Fibroblast of villous mesenchyme (primary cell): Measurements from ENCODE around the gene ANKFN1. TPM values are rescaled to one million over a fixed set of nuclear protein-coding genes. Genes with fewer than 3 reads are reported as not detected.

Experiments
- DNase-seq: peaks from one replicate; pipeline ENCODE4 v3.0.0-alpha.2; 2010; ENCODE audit warnings: low read depth
- H3K4me3 ChIP-seq: 2 replicates; pipeline ENCODE4 v1.5.1; 2011; ENCODE audit warnings: low read depth, mild to moderate bottlenecking, low read length
- total RNA-seq: library from RNA; depleted of rRNA; stranded (reverse); fragments of >200 nt; gene quantifications from 2 replicates; pipeline ENCODE4 v1.2.3, GENCODE V29; 2012
- TF ChIP-seq, protein P1 (sequence below): IDR thresholded peaks from 2 replicates; pipeline ENCODE4 v1.5.1; 2012; ENCODE audit warnings: low read depth, mild to moderate bottlenecking, low read length; ENCODE audit not compliant: insufficient read depth

The ANKFN1 gene
- total RNA-seq, 1 donor: under 0.01 TPM

DNA sequence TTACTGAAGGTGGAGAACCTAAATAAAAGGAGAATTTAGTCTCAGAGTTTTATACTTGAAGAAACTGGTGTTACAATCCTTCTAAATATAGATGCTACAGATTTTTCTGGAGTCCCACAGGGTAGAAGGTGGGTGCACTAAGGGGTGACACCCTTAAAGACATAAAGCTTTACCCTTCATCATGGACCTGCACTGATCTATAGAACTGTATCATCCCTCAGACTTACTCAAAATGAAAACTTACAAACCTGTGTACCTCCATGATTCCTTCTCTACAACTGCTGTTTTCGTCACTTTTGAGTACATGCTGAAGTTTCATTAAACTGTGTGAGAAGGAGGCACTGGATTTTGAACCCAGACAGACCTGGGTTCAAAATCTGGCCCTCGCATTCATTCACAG lies 270.7 kb downstream of the ANKFN1 start:
- TF ChIP-seq, protein P1, sequence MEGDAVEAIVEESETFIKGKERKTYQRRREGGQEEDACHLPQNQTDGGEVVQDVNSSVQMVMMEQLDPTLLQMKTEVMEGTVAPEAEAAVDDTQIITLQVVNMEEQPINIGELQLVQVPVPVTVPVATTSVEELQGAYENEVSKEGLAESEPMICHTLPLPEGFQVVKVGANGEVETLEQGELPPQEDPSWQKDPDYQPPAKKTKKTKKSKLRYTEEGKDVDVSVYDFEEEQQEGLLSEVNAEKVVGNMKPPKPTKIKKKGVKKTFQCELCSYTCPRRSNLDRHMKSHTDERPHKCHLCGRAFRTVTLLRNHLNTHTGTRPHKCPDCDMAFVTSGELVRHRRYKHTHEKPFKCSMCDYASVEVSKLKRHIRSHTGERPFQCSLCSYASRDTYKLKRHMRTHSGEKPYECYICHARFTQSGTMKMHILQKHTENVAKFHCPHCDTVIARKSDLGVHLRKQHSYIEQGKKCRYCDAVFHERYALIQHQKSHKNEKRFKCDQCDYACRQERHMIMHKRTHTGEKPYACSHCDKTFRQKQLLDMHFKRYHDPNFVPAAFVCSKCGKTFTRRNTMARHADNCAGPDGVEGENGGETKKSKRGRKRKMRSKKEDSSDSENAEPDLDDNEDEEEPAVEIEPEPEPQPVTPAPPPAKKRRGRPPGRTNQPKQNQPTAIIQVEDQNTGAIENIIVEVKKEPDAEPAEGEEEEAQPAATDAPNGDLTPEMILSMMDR: no peak
- DNase-seq: no peak
- no peak overlapping the region for H3K4me3 ChIP-seq

DNA sequence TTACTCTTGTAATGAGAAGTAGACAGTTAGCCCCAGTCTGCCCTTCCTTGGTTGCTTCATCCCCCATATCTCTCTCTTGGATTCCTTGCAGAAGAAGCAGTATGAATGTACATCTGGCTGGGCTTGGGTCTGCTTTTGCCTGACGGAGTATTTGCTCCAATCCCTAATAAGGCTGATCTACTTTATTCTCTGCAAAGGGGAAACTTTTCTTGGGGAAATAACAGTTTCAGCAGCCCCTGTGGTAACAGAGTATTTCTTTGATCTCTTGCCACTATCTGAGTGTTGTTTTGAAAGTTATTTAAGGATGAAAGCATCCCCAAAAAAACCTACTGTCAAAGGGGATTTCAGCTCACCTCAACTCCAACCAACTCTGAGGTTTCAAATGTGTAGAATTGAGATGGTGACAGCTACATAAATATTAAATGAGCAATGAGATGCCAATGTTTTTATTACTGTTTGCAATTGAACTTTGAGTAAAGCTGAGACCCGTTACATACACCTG lies 271.3 kb downstream of the ANKFN1 start:
- TF ChIP-seq, protein P1: no peak
- no peak overlapping the region for H3K4me3 ChIP-seq
- no peak for DNase-seq

DNA sequence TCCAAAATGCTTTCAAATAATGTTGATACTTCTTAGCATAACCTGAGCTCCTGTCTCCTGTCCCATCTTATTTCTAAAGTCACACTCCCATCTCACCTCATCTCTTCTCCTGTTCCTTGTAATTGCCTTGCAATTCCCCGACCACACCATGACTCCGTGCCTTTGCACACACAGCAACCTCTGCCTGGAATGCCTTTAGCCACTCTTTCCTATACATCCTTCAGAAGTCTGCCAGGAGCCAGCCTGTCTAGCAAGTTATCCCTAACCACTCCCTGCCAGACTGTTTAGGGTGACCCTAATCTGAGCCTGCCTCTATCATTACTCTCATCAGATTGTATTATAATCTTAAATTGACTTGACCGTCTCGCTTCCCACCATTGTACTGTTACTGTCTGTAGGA lies 272.2 kb downstream of the ANKFN1 start:
- TF ChIP-seq, protein P1: no peak
- no peak overlapping the region for H3K4me3 ChIP-seq

DNA sequence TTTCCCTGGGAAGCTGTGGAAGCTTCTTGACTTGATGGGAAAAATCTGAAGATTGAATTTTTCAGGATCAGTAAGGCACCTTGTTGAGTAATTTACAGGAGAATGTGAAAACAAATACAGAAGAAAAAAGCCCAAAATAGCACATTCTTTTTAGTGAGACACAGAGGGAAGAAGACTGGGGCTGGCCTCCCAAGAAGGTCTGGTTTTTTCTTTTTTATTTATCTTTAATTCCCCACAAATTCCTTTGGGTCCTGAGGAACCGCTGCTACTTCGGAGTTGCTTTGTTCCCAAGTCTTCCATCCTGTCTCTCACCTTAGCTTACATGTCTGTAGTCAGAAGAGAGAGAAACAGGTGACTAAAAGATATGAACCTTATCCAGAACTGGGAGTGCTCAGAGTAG lies 273.6 kb downstream of the ANKFN1 start:
- TF ChIP-seq, protein P1: no peak
- no peak for DNase-seq

More for the DNA sequence above, 272.2 kb downstream of the ANKFN1 start:
- no peak for DNase-seq

DNA sequence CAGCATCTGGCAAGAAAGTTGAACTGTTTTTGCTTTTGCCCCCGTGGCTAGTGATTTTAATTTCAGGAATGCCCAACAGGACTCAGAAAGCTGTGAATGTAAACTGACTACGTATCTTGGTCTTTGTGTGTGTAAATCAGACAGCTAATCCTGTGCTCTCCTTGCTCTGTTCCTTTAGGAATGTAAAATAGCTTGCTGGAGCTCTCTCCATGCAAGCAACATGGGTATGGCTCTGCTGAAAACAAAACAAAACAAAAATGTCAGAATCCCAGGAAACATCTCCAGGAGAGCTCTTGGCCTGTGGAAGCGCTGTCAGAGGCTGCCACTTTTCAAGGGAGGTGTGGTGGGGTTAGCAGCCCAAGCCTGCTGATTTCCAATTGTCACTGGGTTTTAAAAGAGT lies 278.5 kb downstream of the ANKFN1 start:
- TF ChIP-seq, protein P1: no peak
- H3K4me3 ChIP-seq: no peak overlapping the region
- DNase-seq: no peak

More for the DNA sequence above, 273.6 kb downstream of the ANKFN1 start:
- no peak overlapping the region for H3K4me3 ChIP-seq

DNA sequence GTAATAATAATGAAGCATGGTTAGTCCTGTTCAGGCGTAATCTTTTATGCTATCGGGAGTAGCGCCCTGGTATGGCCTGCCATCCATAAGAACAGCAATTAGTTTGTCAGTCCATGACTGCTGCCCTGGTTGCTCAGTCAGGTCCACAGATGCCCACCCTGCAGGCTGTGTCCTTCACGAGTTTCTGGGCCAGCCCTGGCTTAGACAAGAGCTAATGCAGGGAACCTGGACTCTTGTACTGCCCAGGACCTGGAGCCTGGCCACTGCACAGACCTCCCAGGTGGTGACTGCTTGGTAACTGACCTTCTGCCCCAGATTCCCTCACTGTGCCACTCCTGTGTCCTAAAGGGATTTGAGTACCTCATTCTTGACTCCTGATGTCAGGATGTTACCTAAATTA lies 279.2 kb downstream of the ANKFN1 start:
- no peak for DNase-seq
- TF ChIP-seq, protein P1: no peak
- H3K4me3 ChIP-seq: no peak overlapping the region

DNA sequence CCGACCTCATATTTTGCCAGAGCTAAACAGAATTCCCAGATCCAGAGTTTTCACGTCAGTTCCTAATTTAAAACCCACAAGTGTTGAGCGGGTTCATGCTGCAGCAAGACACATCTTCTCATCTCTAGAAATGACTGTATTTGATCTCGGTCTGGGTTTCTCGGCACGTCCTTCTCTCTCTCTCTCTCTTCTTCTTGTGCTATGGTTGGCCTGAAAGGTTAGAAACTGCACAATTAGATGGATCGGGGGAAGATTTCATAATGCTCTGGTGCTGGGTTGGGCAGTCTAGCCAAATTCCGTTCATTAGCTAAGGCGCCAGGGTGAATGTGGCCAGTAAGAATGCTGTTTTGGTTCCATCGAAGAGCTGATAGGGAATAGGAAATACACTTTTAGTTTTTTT lies 281.3 kb downstream of the ANKFN1 start:
- no peak overlapping the region for H3K4me3 ChIP-seq
- DNase-seq: no peak
- TF ChIP-seq, protein P1: no peak
